Peyer's patch (tissue), 4 donors: ENCODE measurements around the gene DNMT1.

Experiments
- CTCF ChIP-seq, 6 experiments: fragments of 450-650 bp in 4 of 6; fragments of 200-600 bp in 2 of 6; sonication (generic) in 1 of 6; IDR thresholded peaks; one replicate each; pipeline ENCODE4 v1.5.1; 2017 to 2019; ENCODE audit warnings: antibody characterized with exemption in 6 of 6, mild to moderate bottlenecking in 3 of 6, moderate library complexity in 1 of 6
- POLR2A ChIP-seq, 2 donors: fragments of 450-650 bp; IDR thresholded peaks; one replicate each; pipeline ENCODE4 v1.5.1; 2017; ENCODE audit warnings: antibody characterized with exemption in 2 of 2, mild to moderate bottlenecking in 2 of 2, moderate library complexity in 2 of 2

GRCh38 chr19:10132905-10133304 is 61.8 kb downstream of the DNMT1 start:
- TF ChIP-seq POLR2A (IDR thresholded peaks at IDR 0.05) (no peak), CTCF (IDR thresholded peaks at IDR 0.05) (no peak)
